IPS-NIHi11 (cell line): Measurements from ENCODE around the gene EIF4G1.
A peak's percentile ranks its signal among the peaks of the same experiment; 100 is the strongest.

Experiments
- DNase-seq: peaks from one replicate; pipeline ENCODE4 v3.0.0; 2012; ENCODE audit warnings: mixed read lengths, low spot score

Gene EIF4G1

GRCh38 chr3:184368586-184369183 is 54.3 kb downstream of the EIF4G1 start:
- DNase-seq = no peak

DNA sequence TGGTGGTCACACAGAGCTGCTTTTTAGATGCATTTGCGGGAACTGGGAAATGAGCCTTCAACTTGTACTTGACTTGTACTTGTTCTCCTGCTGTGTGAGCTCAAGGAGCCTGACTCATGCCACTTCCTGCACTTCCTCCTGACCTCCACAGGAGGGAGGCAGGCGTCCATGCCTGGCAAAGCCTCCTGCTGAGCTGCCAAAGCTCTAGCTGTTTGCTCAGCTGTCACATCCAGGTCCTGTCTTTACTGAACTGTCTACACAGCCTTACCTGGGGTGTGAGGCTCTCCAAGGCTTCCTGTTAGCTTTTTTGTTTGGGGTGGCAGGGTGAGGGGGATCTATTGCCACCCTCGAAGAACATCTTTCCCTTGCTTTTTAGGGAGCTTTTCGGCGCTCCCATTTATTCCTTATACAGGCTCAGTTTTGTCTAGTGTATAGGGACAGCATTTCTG is 57.2 kb downstream of the EIF4G1 start:
- DNase-seq = peak; percentile 89

GRCh38 chr3:184372296-184372821 is 58.0 kb downstream of the EIF4G1 start:
- DNase-seq = no peak

DNA sequence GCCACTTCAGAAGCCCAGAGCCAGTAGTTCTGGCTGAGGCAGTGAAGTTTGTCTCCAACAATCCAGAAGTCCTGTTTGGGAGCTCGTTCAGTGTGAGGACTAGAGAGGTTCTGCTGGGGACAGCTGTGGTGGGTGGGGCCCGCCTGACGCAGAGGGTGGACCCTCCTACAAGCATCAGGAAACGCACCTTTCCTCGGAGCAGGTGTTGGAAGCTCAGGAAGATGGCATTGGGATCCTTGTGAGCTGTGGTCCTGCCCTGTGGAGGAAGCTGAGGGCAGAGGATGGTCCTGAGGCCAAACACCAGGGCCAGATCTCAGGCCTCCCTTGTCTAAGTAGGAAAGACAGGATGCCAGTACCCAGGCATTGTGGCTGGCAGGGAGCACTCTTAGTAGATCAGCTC is 58.5 kb downstream of the EIF4G1 start:
- no peak for DNase-seq

- DNase-seq = no peak
Measured at GRCh38 chr3:184373422-184373821, 59.0 kb downstream of the EIF4G1 start.

DNA sequence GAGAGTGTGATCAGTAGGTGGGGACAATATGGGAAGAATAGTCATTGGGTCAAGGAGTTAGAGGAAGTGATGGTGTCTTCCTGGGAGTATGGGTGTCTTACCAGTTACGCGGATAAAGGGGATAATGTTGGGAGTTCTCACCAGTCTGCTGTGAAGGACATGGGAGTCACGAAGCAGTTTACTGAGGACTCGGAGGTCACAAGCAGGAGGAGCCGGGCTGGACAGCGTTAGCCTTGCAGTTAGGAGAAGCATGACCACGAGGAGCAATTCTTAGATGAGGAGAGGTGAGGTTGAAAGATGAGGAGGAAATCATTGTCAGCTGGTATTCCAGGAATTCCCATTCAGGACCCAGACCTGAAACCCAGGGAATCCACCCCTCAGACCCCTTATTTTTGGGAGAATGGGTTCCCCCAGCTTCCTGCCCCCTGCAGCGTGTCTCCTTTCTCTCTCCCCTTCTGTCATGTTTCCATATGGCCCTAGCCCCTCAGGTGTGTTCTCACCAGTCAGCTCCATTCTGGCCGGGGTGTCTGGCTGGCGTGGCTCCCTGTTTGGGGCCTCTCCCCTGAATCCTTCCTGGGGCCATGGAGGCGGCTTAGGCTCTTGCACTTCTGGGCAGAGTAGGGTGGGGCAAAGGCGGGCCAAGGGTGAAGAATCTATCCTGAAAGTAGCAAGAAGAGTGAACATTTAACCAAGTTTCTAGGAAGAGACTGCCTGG is 61.5 kb downstream of the EIF4G1 start:
- no peak for DNase-seq

DNA sequence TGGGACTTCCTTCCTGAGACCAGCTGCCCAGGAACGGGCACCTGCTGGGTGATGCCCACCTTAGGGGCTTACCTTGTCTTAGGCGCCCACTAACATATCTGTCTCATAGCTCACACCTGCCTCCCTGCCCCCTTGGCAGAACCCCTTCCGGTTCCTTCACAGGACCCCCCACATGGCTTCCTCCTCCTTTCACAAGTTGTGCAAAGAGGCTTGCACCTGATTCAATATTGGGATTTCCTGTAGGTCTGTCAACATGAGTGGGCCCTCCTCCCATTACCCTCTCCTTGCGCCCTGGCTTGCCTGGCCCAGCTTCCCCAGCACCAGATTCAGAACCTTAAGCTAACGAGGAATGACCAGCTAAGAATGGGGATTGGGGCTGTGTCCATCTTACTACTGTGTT is 63.0 kb downstream of the EIF4G1 start:
- no peak for DNase-seq

DNA sequence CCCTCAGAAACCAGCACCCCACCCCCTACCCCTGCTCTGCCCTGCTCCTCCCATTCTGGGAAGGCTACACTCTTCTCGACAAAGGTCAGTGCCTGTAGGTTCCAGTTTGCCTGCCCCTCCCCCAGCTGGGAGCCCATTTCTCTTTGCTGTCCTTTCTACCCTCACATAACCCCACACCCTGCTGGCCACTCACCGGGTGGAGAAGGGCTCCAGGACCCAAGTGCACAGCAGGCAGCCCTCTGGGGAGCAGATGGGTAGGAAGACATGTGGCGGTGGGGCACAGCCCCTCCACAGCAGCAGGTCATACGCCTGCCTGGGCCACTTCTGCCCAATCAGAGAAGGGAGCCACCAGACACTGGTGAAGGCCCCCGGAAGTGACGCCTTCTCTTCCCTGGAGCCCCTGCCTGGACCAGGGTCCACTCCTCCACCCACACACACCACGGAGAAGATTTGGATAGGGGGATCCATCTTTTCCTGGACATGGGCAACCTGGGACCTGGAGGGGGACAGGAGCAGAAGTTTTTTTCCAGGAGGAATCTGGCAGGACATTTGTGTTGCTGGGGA is 63.6 kb downstream of the EIF4G1 start, which contains the start of gene THPO:
TSS of gene THPO (minus strand) at position 326 of the 564 bp plus-strand sequence. CDS start 1,948 bp downstream, outside the sequence.
- DNase-seq = no peak

DNA sequence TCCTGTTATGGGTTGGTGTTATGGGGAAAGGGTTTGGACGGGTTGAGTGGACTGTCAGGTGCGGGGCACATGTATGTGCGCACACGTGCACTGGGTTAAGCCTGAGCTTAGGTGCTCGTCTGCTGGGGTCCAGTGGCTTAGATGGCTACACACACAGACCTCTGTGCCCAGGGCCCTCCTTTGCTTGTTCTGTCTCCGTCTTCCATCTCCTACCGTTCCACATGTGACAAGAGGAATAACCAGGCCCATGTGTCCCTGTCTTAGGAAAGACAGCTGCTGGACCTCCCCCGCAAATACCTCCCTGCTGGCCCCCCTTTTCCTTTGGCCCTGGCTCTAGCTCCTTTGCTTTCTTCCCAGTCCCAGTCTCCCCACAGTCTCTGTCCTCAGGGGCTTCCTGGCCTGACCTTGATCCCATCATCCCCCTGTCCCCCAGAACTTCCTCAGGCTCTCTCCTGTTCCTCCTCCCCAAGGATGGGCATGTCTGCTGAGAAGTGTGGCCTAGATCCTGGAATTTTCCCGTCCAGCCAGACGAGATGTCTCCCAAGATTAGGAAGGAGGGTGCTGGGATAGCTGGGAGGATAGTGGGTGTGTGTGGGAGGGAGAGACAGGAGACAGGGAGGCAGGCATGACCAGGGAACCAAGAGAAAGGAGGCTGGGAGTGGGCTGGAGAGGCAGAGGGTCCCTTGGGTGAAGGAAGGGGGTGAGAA is 64.4 kb downstream of the EIF4G1 start:
- DNase-seq = no peak

- peak; percentile 55 for DNase-seq
Measured at GRCh38 chr3:184379358-184380184, 65.2 kb downstream of the EIF4G1 start, which contains the start of gene CHRD. Gene CHRD (plus strand): TSS chr3:184380054. CDS start chr3:184380319, 265 bp downstream.

DNA sequence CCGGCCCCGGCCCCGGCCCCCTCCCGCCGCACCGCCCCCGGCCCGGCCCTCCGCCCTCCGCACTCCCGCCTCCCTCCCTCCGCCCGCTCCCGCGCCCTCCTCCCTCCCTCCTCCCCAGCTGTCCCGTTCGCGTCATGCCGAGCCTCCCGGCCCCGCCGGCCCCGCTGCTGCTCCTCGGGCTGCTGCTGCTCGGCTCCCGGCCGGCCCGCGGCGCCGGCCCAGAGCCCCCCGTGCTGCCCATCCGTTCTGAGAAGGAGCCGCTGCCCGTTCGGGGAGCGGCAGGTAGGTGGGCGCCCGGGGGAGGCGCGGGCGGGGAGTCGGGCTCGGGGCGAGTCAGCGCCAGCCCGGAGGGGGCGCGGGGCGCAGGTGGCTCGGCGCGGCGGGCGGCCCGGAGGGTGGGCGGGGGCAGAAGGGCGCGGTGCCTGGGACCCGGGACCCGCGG is 65.8 kb downstream of the EIF4G1 start:
- peak; percentile 96 for DNase-seq

DNA sequence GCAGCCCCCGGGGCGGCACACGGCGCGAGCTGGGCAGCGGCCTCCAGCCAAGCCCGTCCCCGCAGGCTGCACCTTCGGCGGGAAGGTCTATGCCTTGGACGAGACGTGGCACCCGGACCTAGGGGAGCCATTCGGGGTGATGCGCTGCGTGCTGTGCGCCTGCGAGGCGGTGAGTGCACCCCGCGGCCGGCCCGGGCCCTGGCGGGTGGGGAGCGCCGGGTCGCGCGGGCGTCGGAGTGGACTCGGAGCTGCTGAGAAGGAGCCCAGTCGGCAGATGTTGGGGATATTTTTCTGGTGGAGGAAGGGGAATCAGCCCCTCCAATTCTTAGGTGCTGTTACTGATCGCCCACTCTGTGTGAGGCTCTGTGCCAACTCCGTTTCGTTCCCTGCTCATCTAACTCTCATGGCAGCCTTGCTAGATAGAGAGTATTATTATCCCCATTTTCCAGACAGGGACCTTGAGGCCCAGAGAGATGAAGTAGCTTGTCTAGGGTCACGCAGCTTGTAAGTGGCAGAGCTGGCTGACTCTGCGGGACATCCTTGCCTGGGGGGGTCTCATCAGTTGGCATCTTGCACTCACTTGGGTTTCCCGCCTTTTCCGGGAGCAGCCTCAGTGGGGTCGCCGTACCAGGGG is 66.3 kb downstream of the EIF4G1 start:
- peak; percentile 55 for DNase-seq

GRCh38 chr3:184381261-184382224 is 67.1 kb downstream of the EIF4G1 start:
- DNase-seq = peak; percentile 70

- DNase-seq = no peak
Measured at GRCh38 chr3:184382326-184383032, 68.1 kb downstream of the EIF4G1 start.

DNA sequence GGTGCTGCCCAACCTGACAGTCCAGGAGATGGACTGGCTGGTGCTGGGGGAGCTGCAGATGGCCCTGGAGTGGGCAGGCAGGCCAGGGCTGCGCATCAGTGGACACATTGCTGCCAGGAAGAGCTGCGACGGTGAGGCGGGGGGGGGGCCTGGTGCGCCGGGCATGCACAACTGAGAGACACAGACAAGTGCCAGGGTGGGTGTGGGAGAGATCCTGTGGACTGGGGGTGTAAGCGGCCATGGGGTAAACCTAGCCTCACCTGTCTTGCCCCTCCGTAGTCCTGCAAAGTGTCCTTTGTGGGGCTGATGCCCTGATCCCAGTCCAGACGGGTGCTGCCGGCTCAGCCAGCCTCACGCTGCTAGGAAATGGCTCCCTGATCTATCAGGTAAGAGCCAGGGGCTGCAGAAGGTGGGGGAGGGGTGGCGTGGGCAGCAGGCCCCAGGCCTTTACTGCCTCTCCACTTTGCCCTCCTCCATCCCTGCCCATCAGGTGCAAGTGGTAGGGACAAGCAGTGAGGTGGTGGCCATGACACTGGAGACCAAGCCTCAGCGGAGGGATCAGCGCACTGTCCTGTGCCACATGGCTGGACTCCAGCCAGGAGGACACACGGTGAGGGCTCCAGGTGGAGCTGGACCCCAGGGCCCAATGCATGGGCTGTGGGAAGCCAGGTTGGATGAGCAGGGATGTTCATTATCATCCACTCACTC is 68.8 kb downstream of the EIF4G1 start:
- no peak for DNase-seq

- DNase-seq = no peak
Measured at GRCh38 chr3:184384342-184384741, 69.9 kb downstream of the EIF4G1 start.
